ENCODE measurements around the gene GPC5. TPM values are rescaled to one million over a fixed set of nuclear protein-coding genes. Genes with fewer than 3 reads are reported as not detected.

GPC5 gene
- total and polyA plus RNA-seq, 9 of the 15 experiments (the other 6 are each of a cell fraction or from before 2014, with no cell fraction given) = 0.18 to 0.27 TPM; not detected in 7

DNA sequence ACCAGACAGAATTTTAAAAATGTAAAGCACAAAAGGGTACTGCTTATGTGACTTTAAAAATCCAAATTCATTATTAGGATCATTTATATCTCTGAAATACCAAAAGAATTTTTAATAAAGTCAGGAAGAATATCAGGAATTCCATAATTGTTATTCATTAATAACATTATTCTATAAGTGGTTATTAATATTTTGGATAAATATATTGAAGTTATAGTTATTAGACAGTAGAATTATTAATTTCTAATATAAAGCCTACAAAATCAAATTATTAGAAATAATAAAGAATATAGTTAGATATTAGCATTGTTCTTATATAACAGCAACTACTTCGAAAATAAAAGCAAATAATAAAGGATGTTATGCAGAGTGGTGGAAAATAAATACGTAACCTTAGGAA is 105.8 kb downstream of the GPC5 start:
- no peak for FAIRE-seq
- Histone ChIP-seq H3K4me1 (replicated peaks in 1 of 2; ENCODE audit: control insufficient read depth in 2 of 2, insufficient read depth in 2 of 2, low read length in 2 of 2) (no peaks in the 10 kb centered on the region), H3K4me3 (no peak overlapping the region), H3K9me3 (replicated peaks; ENCODE audit: control insufficient read depth, insufficient read depth, low read depth, low read length) (no peaks in the 10 kb centered on the region; the same call in none of the 2 replicates), H3K27me3 (ENCODE audit: control insufficient read depth in 2 of 2, insufficient read depth in 2 of 2, low read length in 2 of 2) (no peaks in the 10 kb centered on the region), H3K36me3 (ENCODE audit: control insufficient read depth, insufficient read depth, low read length) (no peaks in the 10 kb centered on the region), H3K79me2 (ENCODE audit: control insufficient read depth, insufficient read depth, low read length) (no peaks in the 10 kb centered on the region), H3K9ac (ENCODE audit: insufficient read depth in 1 of 2, low read depth in 2 of 2, low read length in 2 of 2) (no peak overlapping the region), H3K27ac (ENCODE audit: extremely low read depth, low read depth, low read length) (no peak overlapping the region), H2AFZ (ENCODE audit: low read depth, low read length) (no peak overlapping the region), H3K9me1 (ENCODE audit: control insufficient read depth, insufficient read depth, low read length) (no peaks in the 10 kb centered on the region), H3K4me2 (ENCODE audit: insufficient read depth, low read length) (no peak overlapping the region), H4K20me1 (replicated peaks; ENCODE audit: control insufficient read depth, insufficient read depth, low read length) (no peaks in the 10 kb centered on the region)
- no TSS peak for BruUV-seq (replicated peaks)
- ATAC-seq = no peak
- CTCF ChIA-PET (ENCODE audit: low intra/inter-chr PET ratio) = no interaction called here
- in situ Hi-C loops (cut with MboI) (no loop called here), intact Hi-C loops (cut with micrococcal nuclease) (no loop called here)
- DNase-seq (ENCODE audit: extremely low read depth in 1 of 4, low spot score in 3 of 4) = no peak
- WGBS (ENCODE audit: insufficient coverage, low coverage, missing lambda C conversion rate) = 7% methylated on average over 2 of the region's 2 CpGs
- TF ChIP-seq DACH1 (IDR thresholded peaks at IDR 0.05; ENCODE audit: partially characterized antibody) = peak; percentile 87
- 0 out of 2 replicates have a peak, but pooled peaks have one; percentile 16 for TF ChIP-seq EP400 (IDR thresholded peaks at IDR 0.05)
- TF ChIP-seq, protein P1, sequence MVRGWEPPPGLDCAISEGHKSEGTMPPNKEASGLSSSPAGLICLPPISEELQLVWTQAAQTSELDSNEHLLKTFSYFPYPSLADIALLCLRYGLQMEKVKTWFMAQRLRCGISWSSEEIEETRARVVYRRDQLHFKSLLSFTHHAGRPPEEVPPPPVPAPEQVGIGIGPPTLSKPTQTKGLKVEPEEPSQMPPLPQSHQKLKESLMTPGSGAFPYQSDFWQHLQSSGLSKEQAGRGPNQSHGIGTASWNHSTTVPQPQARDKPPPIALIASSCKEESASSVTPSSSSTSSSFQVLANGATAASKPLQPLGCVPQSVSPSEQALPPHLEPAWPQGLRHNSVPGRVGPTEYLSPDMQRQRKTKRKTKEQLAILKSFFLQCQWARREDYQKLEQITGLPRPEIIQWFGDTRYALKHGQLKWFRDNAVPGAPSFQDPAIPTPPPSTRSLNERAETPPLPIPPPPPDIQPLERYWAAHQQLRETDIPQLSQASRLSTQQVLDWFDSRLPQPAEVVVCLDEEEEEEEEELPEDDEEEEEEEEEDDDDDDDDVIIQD (CRISPR knock-in tag; IDR thresholded peaks at IDR 0.05) = no peak
- TF ChIP-seq, protein P2, sequence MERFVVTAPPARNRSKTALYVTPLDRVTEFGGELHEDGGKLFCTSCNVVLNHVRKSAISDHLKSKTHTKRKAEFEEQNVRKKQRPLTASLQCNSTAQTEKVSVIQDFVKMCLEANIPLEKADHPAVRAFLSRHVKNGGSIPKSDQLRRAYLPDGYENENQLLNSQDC (CRISPR knock-in tag; IDR thresholded peaks at IDR 0.05) = no peak
- no peak for TF ChIP-seq ADNP (tag; IDR thresholded peaks at IDR 0.05)
- TF ChIP-seq ETV6 (IDR thresholded peaks at IDR 0.05; ENCODE audit: borderline replicate concordance in 1 of 2, low read depth in 2 of 2, low read length in 1 of 2) = no peak
- TF ChIP-seq ETV6 (CRISPR knock-in tag; IDR thresholded peaks at IDR 0.05; ENCODE audit: borderline replicate concordance) = 0 out of 2 replicates have a peak, but pooled peaks have one; percentile 39
- peak; percentile 91 for TF ChIP-seq TFAM (CRISPR knock-in tag; conservative IDR thresholded peaks at IDR 0.05)
- no peak for TF ChIP-seq NCOR1 (IDR thresholded peaks at IDR 0.05)
- POLR2A ChIA-PET = no interaction called here
